ENCODE data around the gene TTC6. TPM values are rescaled to one million over a fixed set of nuclear protein-coding genes. Genes with fewer than 3 reads are reported as not detected.

Gene TTC6
- total RNA-seq, 1 donor from 2014 or later, result 39.3 TPM

GRCh38 chr14:37566811-37567371 lies 28.5 kb upstream of the TTC6 start:
- no peak for TF ChIP-seq CTCF (IDR thresholded peaks at IDR 0.05; ENCODE audit: unreplicated experiment)
- Mint-ChIP-seq H3K36me3 (ENCODE audit: insufficient read depth) (peaks cover under 1% of the 10 kb centered on the region), H3K27me3 (no peaks in the 10 kb centered on the region), H3K27ac (peak overlapping the region; percentile 97), H3K4me1 (ENCODE audit: low read depth) (peaks cover 60% of the 10 kb centered on the region), H3K9me3 (ENCODE audit: low read depth) (no peaks in the 10 kb centered on the region), H3K4me3 (ENCODE audit: low read depth) (peak overlapping the region; percentile 65)
- DNase-seq (ENCODE audit: low spot score, unreplicated experiment), result no peak

- no peak for DNase-seq (ENCODE audit: low spot score, unreplicated experiment)
- H3K27me3 Mint-ChIP-seq, result no peaks in the 10 kb centered on the region
- H3K9me3 Mint-ChIP-seq (ENCODE audit: low read depth), result no peaks in the 10 kb centered on the region
- peaks cover 45% of the 10 kb centered on the region for H3K4me1 Mint-ChIP-seq (ENCODE audit: low read depth)
- H3K4me3 Mint-ChIP-seq (ENCODE audit: low read depth), result no peak overlapping the region
- no peak overlapping the region for H3K27ac Mint-ChIP-seq
- peaks cover 1% of the 10 kb centered on the region for H3K36me3 Mint-ChIP-seq (ENCODE audit: insufficient read depth)
- no peak for TF ChIP-seq CTCF (IDR thresholded peaks at IDR 0.05; ENCODE audit: unreplicated experiment)
Observed at GRCh38 chr14:37569729-37570128, 25.7 kb upstream of the TTC6 start.

- H3K27ac Mint-ChIP-seq, result no peak overlapping the region
- H3K36me3 Mint-ChIP-seq (ENCODE audit: insufficient read depth), result peaks cover 1% of the 10 kb centered on the region
- DNase-seq (ENCODE audit: low spot score, unreplicated experiment), result no peak
- H3K9me3 Mint-ChIP-seq (ENCODE audit: low read depth), result no peaks in the 10 kb centered on the region
- no peaks in the 10 kb centered on the region for H3K27me3 Mint-ChIP-seq
- no peak for TF ChIP-seq CTCF (IDR thresholded peaks at IDR 0.05; ENCODE audit: unreplicated experiment)
- H3K4me1 Mint-ChIP-seq (ENCODE audit: low read depth), result peaks cover 40% of the 10 kb centered on the region
- no peak overlapping the region for H3K4me3 Mint-ChIP-seq (ENCODE audit: low read depth)
Observed at GRCh38 chr14:37571391-37571790, 24.0 kb upstream of the TTC6 start.

- Mint-ChIP-seq H3K9me3 (ENCODE audit: low read depth) (no peaks in the 10 kb centered on the region), H3K36me3 (ENCODE audit: insufficient read depth) (peaks cover 1% of the 10 kb centered on the region), H3K4me1 (ENCODE audit: low read depth) (peaks cover 38% of the 10 kb centered on the region), H3K27me3 (no peaks in the 10 kb centered on the region), H3K4me3 (ENCODE audit: low read depth) (no peak overlapping the region), H3K27ac (no peak overlapping the region)
- DNase-seq (ENCODE audit: low spot score, unreplicated experiment), result no peak
- no peak for TF ChIP-seq CTCF (IDR thresholded peaks at IDR 0.05; ENCODE audit: unreplicated experiment)
Observed at GRCh38 chr14:37573356-37573755, 22.1 kb upstream of the TTC6 start.

GRCh38 chr14:37579274-37579673 lies 16.2 kb upstream of the TTC6 start:
- DNase-seq (ENCODE audit: low spot score, unreplicated experiment), result no peak
- no peak for TF ChIP-seq CTCF (IDR thresholded peaks at IDR 0.05; ENCODE audit: unreplicated experiment)
- H3K4me1 Mint-ChIP-seq (ENCODE audit: low read depth), result peaks cover 31% of the 10 kb centered on the region
- H3K4me3 Mint-ChIP-seq (ENCODE audit: low read depth), result no peak overlapping the region
- no peaks in the 10 kb centered on the region for H3K9me3 Mint-ChIP-seq (ENCODE audit: low read depth)
- no peaks in the 10 kb centered on the region for H3K27me3 Mint-ChIP-seq
- H3K27ac Mint-ChIP-seq, result peak overlapping the region; percentile 17
- H3K36me3 Mint-ChIP-seq (ENCODE audit: insufficient read depth), result no peaks in the 10 kb centered on the region
